Suppressor macrophage treated with lipopolysaccharide for 1 hour (primary cell): ENCODE data around the gene GTF2H1.
A peak's percentile ranks its signal among the peaks of the same experiment; 100 is the strongest.
"Not testable (repeated sequence)": the region's sequence is repeated elsewhere in the genome, so short reads cannot be mapped to it uniquely, and the experiment has no call there.

Source experiments
- DNase-seq, 3 donors: peaks; one replicate each; pipeline ENCODE4 v3.0.0-alpha.2; 2020 to 2022

Gene GTF2H1

DNA sequence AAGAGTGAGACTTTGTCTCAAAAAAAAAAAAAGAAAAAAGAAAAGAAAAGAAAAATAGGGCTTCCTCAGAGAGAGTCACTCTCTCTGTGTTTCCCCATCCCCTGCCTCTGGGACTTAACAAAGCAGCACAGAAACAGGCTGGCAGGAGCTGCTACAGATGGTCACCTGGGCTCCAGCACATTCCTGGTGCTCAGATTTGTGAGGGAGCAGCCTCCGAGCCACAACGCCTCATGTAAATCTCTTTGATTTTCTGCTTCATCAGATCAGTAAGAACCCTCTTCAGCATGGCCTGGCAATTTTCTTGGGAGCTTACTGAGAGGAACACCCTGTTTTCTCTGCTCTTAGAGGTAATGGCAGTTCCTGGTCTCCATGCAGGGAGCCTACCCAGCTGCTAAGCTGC is 56.8 kb downstream of the GTF2H1 start:
- no peak for DNase-seq

DNA sequence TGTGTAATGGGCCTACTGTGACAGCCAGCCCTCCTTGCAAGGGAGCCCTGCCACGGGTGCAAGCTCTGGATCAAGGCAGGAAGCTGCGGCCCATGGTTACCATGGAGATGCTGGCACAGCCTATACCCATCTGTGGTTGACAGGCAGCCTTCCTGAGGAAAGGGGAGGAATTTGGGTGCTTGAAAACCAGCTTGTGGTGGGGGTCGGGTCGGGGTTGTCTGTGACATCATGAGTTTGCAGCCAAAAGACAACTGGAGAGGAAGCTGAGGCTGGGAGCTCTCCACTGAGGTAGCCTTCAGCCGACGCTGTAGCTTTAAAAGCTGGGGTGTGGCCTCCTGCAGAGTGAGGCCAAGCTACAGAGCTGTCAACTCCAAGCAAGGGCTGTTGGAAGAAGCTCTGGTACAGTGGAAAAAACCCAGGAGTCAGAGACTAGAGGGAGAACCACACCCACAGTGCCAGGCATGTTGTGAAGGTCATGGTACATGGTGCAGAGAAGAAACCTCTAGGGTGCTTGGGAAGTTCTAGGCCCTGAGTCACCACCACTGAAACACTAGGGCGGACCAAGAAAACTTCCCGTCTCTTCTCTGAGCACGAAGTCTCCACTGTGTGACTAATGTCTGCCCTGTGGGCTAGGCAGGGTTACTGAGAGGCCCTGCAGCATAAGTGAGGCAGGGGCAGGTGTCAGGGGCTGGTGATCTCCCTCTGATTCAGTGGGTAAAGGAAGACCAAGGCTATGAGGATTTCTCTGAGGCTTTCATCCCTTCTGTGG is 61.2 kb downstream of the GTF2H1 start:
- peak; percentile 92 to 97 (median 95) for DNase-seq

DNA sequence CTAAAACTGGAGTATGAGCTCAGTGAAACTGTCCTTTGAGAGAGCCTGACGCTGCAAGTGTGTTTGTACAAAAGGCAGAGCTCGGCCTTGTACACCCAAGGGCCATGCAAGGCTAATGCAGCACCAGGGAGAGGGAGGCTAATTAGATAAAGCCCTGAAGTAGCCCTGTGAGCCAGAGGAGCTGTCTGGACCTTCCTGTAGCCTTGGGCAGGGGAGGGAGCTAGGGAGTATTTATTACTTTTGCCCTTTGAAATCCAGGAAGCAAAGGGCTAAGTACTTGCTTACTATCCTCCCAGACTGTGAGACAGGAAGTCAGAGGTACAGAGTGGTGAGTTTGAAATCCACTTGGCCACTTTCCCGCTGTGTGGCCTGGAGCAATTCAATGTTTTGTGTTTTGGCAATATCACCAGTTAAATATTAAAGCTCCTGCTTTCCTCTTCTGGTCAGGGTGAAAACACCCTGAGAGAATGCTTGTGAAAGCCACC is 61.8 kb downstream of the GTF2H1 start:
- DNase-seq: no peak

DNA sequence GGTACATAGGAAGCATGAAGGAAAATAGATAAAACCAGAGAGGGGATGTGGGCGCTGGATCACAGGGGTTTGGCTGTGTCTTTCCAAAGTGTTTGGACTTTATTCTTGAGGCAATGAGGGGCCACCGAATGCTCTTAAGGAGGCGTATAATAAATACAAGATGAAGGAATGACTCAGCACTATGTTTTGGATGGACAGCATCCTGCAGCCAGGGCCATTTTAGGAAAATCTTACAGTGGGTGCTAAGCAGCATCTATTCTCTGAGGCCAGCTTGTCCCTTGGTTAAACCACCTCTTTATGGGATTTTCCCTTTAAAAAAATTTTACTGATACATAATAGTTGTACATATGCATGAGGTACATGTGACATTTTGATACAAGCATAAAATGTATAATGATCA is 67.7 kb downstream of the GTF2H1 start:
- DNase-seq: no peak

DNA sequence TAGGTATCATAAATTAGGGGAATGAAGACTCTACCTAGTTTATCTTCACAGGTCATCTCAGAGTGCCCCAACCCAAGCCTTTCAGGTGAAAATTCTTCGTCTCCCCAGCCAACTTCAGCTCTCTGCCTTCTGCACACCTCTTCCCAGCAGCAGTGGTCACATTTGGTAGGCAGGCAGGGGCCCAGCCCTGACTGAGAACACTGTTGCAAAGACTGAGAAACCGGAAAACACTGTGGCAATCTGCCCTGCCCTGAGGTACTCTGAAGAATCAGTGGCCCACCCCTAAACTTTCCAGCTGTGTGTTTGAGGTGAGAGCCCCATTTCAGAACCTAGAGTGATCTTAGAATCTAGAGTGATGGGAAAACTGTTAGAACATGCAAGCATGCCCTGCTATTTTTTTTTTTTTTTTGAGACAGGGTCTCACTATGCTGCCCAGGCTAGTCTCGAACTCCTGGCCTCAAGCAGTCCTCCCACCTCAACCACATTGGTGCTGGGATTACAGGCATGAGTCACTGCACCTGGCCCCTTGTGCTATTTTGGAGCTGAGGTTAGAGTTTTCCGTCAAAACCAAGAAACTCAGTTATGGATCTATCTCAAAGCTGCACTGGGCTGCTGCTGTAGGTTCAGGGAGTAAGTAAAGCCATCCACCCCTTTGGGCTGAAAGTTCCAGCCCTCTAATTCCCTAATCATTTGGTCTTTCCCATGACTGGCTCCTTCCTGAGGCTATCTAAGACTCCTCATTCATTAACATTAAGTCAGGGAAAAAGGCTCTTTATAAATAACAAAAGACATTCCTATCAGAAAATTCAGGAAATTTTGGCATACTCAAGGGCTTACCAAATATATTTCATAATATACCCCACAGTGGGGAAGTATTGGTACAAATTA is 70.3 kb downstream of the GTF2H1 start:
- DNase-seq: no peak

DNA sequence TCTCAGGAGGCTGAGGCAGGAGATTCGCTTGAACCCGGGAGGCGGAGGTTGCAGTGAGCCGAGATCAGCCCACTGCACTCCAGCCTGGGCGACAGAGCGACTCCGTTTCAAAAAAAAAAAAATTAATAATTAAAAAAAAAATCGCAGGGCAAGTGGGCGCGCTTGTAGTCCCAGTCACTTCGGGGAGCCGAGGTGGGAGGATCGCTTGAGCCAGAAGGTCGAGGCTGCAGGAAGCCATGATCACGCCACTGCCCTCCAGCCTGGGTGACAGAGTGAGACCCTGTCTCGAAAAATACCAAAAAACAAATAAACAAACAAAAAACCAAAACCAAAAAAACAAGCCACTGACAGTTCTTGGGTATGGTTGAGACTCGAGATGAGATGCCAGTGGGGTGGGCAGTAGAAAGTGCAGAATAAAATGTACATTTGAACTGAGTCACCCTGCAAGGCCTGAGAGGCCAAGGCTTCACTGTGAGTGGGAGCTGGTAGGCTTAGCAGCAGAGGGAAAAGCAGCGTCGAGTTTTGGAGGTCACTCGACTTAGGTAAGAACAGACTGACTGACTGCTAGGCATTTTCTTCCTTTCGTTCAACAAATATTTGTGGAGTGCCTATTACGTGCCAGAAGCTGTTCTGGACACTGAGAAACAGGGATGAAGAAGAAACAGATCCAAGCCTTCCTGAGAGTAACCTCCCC is 71.4 kb downstream of the GTF2H1 start:
- DNase-seq: peak; percentile 41 to 57 (median 44)

DNA sequence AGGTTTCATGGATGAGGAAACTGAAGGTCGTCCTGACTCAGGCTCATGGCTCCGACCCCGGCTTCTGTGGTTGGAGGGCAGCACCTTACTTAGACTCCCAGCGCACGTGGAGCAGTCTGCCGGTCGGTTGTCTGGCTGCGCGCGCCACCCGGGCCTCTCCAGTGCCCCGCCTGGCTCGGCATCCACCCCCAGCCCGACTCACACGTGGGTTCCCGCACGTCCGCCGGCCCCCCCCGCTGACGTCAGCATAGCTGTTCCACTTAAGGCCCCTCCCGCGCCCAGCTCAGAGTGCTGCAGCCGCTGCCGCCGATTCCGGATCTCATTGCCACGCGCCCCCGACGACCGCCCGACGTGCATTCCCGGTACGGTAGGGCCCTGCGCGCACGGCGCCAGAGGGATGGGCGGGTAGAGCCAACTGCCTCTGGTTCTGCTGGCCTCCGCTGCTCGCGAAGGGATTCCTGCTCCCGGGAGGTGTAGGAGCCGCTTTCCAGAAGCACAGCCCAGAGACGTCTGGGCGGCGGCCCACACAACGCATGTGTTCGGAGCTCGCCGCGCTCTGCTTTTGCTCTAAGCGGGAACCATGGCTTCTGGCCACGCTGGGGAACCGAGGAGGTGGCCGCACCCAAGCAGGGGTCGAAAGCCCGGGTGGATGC is 72.0 kb downstream of the GTF2H1 start, which contains the start of gene LDHA:
Gene LDHA, plus strand, starts transcription at position 289 of the 653 bp plus-strand sequence. CDS start 2,280 bp downstream, outside the sequence.
- peak; percentile 96 to 99 (median 98) for DNase-seq

DNA sequence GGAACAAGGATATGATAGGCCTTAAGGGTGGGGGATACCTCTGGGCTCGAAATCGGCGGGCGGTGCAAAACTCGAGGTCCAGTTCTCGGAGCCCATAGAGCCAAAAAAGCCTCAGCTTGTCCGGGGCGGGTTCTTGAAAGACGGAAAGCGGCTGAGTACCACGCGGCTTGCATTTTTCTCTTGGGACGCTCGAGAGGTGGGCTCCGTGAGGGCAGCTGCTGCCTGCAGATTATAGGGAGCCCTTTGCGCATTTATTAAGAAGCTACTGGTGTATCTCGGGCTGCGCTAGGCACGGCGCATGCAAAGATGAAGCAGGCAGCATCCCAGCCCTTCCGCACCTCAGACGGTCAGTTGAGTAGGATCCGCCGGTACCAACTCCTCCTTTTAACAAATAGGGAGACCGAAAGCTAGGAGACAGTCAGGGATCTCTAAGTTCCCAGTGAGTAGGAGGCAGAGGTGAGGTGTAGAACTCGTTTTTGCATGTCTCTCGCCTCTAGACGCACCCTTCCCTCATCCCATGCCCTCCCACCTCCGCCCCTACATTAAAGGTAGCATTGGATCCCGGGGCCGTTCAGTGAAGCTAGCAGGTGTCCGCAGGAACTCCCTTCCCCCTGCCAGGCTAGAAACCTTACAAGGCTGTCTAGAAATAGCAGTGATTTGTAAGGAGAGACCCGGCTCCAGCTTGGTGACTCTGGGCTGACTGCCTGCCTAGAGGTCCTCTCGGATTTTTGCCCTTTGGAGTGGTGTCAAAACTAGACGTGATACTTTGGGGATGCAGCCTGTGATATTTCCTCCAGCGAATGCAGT is 72.8 kb downstream of the GTF2H1 start:
- peak; percentile 18 to 33 (median 26) for DNase-seq

DNA sequence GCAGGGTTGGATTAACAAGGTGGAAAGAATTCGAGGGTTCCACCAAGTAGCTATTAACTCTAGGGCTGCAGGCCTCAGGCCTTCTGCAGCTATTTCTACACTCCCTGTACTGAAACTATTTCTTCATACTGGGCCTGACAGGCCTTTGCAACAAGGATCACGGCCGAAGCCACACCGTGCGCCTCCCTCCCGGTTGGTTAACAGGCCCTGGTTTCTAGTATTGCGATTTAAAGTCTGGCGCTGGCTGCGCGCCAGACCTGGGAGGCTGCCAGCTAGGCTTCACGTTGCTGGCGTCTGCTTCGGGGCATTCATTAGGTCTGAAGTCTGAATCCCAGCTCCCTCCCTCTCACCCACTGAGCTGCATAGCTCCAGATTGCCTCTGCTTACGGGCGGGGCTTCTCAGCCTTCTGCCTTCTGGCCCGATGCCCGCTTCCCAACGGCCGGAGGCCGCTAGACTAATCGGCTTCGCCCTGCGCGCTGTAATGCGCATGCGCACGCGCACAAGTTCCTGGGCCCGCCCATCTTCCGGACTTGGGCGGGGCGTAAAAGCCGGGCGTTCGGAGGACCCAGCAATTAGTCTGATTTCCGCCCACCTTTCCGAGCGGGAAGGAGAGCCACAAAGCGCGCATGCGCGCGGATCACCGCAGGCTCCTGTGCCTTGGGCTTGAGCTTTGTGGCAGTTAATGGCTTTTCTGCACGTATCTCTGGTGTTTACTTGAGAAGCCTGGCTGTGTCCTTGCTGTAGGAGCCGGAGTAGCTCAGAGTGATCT is 73.6 kb downstream of the GTF2H1 start:
- DNase-seq: peak; percentile 99

DNA sequence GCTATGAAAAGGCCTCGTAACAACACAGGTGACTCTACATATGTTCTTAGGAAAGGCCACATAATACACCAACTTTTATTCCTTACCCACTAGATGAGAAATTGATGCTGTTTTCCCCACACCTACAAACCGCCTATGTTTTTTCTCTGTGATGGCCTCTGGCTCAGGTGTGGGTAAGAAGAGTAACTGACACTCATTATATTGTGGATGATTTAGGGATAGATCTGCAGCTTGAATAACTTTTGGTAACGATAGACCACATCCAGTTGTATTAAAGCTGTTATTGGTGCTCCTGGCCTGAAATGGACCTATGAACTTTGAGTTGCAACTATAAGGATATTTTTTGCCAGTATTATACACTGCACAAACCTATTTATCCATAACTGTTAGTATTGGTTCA is 75.6 kb downstream of the GTF2H1 start:
- no peak for DNase-seq

DNA sequence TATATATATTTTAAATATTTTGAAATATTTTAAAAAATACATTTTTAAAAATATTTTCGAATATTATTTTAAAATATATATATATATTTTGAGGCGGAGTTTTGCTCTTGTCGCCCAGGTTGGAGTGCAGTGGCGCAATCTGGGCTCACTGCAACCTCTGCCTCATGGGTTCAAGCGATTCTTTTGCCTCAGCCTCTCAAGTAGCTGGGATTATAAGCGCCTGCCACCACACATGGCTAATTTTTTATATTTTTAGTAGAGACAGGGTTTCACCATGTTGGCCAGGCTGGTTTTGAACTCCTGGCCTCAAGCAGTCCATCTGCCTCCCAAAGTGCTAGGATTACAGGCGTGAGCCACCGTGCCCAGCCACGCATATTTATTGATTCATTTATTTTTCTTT is 78.7 kb downstream of the GTF2H1 start:
- not testable (repeated sequence) for DNase-seq

DNA sequence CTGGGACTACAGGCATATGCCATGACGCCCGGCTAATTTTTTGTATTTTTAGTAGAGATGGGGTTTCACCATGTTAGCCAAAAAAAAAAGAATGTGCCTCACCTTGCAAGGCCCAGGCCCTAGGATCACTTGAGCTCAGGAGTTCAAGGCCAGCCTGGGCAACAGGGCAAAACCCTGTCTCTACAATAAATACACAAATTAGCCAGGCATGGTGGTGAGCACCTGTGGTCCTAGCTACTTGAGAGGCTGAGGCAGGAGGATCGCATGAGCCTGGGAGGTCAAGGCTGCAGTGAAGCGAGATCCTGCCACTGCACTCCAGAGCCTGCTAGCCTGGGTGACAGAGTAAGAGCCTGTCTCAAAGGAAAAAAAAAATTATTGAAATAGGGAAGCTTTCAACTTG is 81.7 kb downstream of the GTF2H1 start:
- no peak for DNase-seq

DNA sequence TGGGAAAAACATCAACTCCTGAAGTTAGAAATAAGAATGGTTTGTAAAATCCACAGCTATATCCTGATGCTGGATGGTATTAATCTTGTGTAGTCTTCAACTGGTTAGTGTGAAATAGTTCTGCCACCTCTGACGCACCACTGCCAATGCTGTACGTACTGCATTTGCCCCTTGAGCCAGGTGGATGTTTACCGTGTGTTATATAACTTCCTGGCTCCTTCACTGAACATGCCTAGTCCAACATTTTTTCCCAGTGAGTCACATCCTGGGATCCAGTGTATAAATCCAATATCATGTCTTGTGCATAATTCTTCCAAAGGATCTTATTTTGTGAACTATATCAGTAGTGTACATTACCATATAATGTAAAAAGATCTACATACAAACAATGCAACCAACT is 85.0 kb downstream of the GTF2H1 start:
- not testable (repeated sequence) for DNase-seq

DNA sequence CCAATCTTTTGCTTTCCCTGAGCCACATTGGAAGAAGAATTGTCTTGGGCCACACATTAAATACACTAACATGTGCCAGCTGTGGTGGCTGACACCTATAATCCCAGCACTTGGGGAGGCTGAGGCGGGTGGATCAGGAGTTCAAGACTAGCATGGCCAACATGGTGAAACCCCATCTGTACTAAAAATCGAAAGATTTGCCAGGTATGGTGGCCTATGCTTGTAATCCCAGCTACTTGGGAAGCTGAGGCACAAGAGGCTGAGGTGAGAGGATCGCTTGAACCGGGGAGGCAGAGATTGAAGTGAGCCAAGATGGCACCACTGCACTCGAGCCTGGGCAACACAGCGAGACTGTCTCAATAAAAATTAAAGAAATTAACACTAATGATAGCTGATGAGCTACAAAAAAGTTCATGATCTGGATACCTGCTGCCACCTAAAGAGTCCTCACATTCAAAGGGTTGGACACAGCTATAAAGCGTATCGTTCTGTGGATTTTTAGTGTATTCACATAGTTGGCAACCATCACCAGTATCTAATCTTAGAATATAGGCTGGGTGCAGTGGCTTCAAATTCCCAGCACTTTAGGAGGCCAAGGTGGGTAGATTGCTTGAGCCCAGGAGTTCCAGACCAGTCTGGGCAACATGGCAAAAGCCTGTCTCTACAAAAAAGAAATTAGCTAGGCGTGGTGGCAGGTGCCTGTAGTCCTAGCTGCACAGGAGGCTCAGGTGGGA is 86.4 kb downstream of the GTF2H1 start:
- no peak for DNase-seq

DNA sequence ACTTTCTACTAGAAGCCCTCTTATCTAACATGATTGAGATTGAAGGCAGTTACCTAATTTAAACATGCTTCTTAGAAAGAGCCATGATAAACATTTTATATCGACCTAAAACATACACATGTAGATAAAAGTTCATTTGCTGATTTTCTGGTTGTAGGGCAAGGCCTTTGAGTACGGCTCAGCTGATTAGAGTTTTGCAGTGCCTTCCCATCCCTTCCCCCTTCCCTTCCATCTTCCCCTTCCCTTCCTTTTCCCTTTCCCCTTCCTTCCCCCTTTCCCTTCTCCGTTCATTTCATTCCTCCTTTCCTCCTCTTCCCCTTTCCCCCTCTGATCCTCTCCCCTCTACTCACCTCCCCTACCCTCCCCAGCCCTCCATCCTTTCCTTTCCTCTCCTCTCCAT is 94.1 kb downstream of the GTF2H1 start:
- no peak for DNase-seq
